Measurements from ENCODE around the gene SPTLC3. TPM values are rescaled to one million over a fixed set of nuclear protein-coding genes. Genes with fewer than 3 reads are reported as not detected.
A peak's percentile ranks its signal among the peaks of the same experiment; 100 is the strongest.

Gene SPTLC3
- total and polyA plus RNA-seq, 2 experiments from 2014 or later: 36.3 to 47.6 TPM

GRCh38 chr20:13029687-13030375, 21.1 kb downstream of the SPTLC3 start:
- H3K27me3 ChIP-seq: no peaks in the 10 kb centered on the region
- peaks cover 46% of the 10 kb centered on the region for H3K79me2 ChIP-seq
- peak overlapping the region; percentile 73 for H3K27ac ChIP-seq
- no peak for TF ChIP-seq EZH2 (IDR thresholded peaks at IDR 0.05; ENCODE audit: borderline replicate concordance)
- no peak for TF ChIP-seq EZH2phosphoT487 (IDR thresholded peaks at IDR 0.05; ENCODE audit: low read depth, severe bottlenecking, unreplicated experiment)
- TF ChIP-seq CTCF (IDR thresholded peaks at IDR 0.05; ENCODE audit: poor library complexity): no peak
- H3K4me3 ChIP-seq: no peak overlapping the region
- peak; percentile 72 for DNase-seq (ENCODE audit: low spot score)
- H3K9me2 ChIP-seq (replicated peaks; ENCODE audit: insufficient read depth): no peaks in the 10 kb centered on the region
- H3K9me3 ChIP-seq (ENCODE audit: low read depth): no peaks in the 10 kb centered on the region
- H3K4me1 ChIP-seq (ENCODE audit: insufficient read depth): peaks cover 6% of the 10 kb centered on the region
- H3K36me3 ChIP-seq (replicated peaks; ENCODE audit: insufficient read depth, low read depth): no peaks in the 10 kb centered on the region
- no peak overlapping the region for H2AFZ ChIP-seq
- 51% methylated on average over 3 of the region's 3 CpGs for WGBS (ENCODE audit: low lambda C conversion rate, missing lambda C conversion rate)
- H3K4me2 ChIP-seq: peak overlapping the region; percentile 57
- no peaks in the 10 kb centered on the region for H4K20me1 ChIP-seq (ENCODE audit: insufficient read depth, poor library complexity, severe bottlenecking)

- H4K20me1 ChIP-seq (ENCODE audit: insufficient read depth, poor library complexity, severe bottlenecking): no peaks in the 10 kb centered on the region
These were observed 23.0 kb downstream of the SPTLC3 start for GRCh38 chr20:13031751-13032150.

GRCh38 chr20:13034115-13034514, 25.3 kb downstream of the SPTLC3 start:
- Histone ChIP-seq H3K27ac (peak overlapping the region; percentile 1), H3K27me3 (no peaks in the 10 kb centered on the region), H3K36me3 (replicated peaks; ENCODE audit: insufficient read depth, low read depth) (no peaks in the 10 kb centered on the region), H2AFZ (no peak overlapping the region), H3K4me1 (ENCODE audit: insufficient read depth) (peaks cover 6% of the 10 kb centered on the region), H3K4me2 (no peak overlapping the region), H4K20me1 (ENCODE audit: insufficient read depth, poor library complexity, severe bottlenecking) (no peaks in the 10 kb centered on the region), H3K79me2 (peaks cover 45% of the 10 kb centered on the region), H3K9me2 (replicated peaks; ENCODE audit: insufficient read depth) (no peaks in the 10 kb centered on the region), H3K9me3 (ENCODE audit: low read depth) (no peaks in the 10 kb centered on the region), H3K4me3 (no peak overlapping the region)
- TF ChIP-seq EZH2 (IDR thresholded peaks at IDR 0.05; ENCODE audit: borderline replicate concordance) (no peak), EZH2phosphoT487 (IDR thresholded peaks at IDR 0.05; ENCODE audit: low read depth, severe bottlenecking, unreplicated experiment) (no peak), CTCF (IDR thresholded peaks at IDR 0.05; ENCODE audit: poor library complexity) (no peak)
- no peak for DNase-seq (ENCODE audit: low spot score)

More at GRCh38 chr20:13031751-13032150, 23.0 kb downstream of the SPTLC3 start:
- Histone ChIP-seq H2AFZ (no peak overlapping the region), H3K27me3 (no peaks in the 10 kb centered on the region), H3K36me3 (replicated peaks; ENCODE audit: insufficient read depth, low read depth) (no peaks in the 10 kb centered on the region), H3K4me1 (ENCODE audit: insufficient read depth) (peaks cover 6% of the 10 kb centered on the region), H3K4me3 (no peak overlapping the region), H3K79me2 (peaks cover 35% of the 10 kb centered on the region), H3K27ac (no peak overlapping the region), H3K9me2 (replicated peaks; ENCODE audit: insufficient read depth) (no peaks in the 10 kb centered on the region), H3K9me3 (ENCODE audit: low read depth) (no peaks in the 10 kb centered on the region), H3K4me2 (no peak overlapping the region)
- TF ChIP-seq CTCF (IDR thresholded peaks at IDR 0.05; ENCODE audit: poor library complexity) (no peak), EZH2 (IDR thresholded peaks at IDR 0.05; ENCODE audit: borderline replicate concordance) (no peak), EZH2phosphoT487 (IDR thresholded peaks at IDR 0.05; ENCODE audit: low read depth, severe bottlenecking, unreplicated experiment) (no peak)
- DNase-seq (ENCODE audit: low spot score): no peak
- 92% methylated on average over 4 of the region's 4 CpGs for WGBS (ENCODE audit: low lambda C conversion rate, missing lambda C conversion rate)
